Peyer's patch (tissue), 4 donors: Measurements from ENCODE around the gene BICD1.

ENCODE experiments used
- CTCF ChIP-seq, 6 experiments: fragments of 450-650 bp in 4 of 6; fragments of 200-600 bp in 2 of 6; sonication (generic) in 1 of 6; IDR thresholded peaks; one replicate each; pipeline ENCODE4 v1.5.1; 2017 to 2019; ENCODE audit warnings: antibody characterized with exemption in 6 of 6, mild to moderate bottlenecking in 3 of 6, moderate library complexity in 1 of 6
- POLR2A ChIP-seq, 2 donors: fragments of 450-650 bp; IDR thresholded peaks; one replicate each; pipeline ENCODE4 v1.5.1; 2017; ENCODE audit warnings: antibody characterized with exemption in 2 of 2, mild to moderate bottlenecking in 2 of 2, moderate library complexity in 2 of 2

GRCh38 chr12:32125455-32126084, 18.9 kb downstream of the BICD1 start:
- TF ChIP-seq CTCF (IDR thresholded peaks at IDR 0.05) (no peak), POLR2A (IDR thresholded peaks at IDR 0.05) (no peak)
